ENCODE measurements around the gene GPATCH1.
"Not testable (repeated sequence)": the region's sequence is repeated elsewhere in the genome, so short reads cannot be mapped to it uniquely, and the experiment has no call there.

Gene GPATCH1

DNA sequence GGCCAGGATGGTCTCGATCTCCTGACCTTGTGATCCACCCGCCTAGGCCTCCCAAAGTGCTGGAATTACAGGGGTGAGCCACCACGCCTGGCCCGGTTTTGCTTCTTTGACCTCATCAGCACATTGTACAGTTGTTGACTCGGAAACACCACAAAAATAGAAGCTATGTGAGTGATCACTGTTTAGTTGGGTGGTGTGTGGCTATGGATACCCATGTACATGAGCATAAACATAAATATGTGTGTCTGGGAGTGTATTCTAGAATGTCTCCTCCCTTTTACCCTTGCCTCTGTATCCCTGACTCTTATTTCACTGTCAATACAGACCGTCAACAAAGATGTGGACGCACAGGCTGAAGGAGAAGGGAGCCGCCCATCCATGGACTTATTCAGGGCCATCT, 36.5 kb downstream of the GPATCH1 start:
- no peak for DNase-seq

DNA sequence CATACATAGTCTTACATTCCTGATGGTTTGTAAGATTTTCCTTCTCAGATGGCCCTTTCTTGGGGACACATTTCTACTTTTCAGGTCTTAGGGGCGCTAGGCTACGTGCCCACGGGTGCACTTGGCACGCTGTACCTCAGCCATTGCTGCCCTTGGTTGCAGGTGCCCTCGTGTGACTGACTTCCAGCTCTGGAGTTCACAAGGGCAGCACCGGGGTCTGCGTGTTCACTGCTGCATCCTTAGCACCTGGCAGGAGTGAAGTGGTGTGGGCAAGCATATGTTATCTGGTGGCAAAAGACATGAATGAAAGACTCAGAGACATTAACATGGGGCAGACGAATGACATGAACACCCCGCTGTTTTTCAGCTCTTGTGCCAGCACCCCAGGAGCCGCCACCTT, 37.7 kb downstream of the GPATCH1 start:
- DNase-seq: no peak

DNA sequence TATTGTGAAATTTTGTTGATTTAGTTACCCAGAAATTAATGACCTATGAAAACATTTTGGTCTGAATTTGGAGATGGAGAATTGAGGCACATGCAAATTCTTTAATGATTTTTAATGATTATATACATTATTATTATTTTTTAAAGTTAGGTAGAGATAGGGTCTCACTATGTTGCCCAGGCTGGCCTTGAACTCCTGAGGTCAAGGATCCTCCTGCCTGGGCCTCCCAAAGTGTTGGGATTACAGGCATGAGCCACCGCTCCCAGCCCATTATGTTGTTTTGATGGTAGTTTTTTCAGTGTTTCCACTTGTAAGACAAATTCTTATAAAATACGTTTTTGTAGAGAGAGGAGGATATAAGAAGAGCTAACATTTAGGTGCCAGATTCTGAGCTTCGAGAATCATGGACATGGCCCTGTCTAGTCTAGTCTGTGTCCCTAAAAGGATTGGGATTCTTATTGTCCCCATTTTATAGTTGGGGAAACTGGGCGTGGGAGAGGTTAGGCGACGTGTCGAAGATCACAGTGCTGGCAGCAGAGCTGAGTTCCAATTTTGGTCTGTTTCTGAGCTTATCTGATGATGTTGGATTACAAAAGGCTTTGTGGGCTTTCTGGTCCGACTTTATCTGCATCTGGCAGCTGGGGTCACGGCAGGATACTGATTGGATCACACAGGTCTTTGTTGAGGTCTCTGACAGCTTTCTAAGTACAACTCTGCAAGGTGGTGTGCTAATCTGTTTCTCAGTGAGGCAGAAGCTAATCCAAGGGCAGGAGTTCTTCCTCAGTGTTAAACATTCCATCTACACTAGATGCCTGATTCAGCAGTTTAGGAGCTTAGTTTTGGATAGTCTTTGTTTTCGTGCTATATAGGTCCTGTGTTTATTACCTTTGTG, 43.5 kb downstream of the GPATCH1 start:
- no peak for DNase-seq

DNA sequence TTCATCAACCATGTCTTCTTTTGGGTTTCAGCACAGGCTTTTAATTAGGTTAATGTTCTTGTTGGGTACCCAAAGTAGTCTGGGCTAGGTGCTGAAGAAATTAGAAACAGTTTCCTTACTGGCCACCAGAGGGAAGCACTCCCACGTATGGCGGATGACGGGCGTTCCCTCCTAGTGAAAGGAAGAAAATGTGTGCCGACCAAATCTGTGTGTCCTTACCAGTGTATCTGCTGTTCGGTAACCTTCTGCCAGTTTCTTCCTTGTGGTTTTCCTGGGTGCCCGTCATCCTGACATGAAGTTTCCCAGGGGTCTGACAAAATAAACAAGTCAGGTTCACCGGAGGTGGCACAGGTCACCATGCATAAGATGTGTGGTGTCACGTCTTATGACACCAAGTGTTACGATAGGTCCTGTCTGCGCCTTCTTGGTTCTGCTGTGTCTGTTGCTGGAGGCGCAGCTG, 45.0 kb downstream of the GPATCH1 start:
- no peak for DNase-seq

DNA sequence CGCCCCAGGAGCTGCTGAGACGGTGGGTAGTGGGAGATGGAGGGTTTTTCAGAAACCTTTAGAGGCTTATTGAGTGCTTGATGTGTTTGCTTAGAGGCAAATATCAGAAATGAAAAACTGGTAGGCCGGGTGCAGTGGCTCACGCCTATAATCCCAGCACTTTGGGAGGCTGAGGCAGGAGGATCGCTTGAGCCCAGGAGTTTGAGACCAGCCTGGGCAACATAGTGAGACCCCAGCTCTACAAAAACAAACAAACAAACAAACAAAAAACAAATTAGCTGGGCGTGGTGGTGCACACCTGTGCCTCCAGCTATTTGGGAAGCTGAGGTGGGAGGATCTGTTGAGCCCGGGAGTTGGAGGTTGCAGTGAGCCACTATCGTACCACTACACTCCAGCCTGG, 45.7 kb downstream of the GPATCH1 start:
- not testable (repeated sequence) for DNase-seq

DNA sequence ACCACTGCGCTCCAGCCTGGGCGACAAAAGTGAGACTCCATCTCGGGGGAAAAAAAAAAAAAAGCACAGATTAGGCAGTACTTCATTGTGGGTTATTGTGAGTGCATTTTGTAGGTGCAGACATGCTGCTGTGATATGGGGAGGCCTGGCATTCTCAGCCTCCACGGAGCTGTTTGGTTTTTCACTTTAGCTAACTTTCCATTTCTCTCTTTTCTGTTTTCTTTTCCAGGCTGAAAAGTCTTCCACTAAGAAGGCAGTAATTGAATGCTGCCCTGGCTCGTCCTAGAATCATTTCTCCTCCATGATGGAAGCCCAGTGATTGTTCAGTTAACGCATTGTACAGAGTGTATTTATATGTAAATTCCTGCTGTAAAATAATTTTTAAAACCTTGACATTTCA, 48.9 kb downstream of the GPATCH1 start:
- DNase-seq: no peak

DNA sequence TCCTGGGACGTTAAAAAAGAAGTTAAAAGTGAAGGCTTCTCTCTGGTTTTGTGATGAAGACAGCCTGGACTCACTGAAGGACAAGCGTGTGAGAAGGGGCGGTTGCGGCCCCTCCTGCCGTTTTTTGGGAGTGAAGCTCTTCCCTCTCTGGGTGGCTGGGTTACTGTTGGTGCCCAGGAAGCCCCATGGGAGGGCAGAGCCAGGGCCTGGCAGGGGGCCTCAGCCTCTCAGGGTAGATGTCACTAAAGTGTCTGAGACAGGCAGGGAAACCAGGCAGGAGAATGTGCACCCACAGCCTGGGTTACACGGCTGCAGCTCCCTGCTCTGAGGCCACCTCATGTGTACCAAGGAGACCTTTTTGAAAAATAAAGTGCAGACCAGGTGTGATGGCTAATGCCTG, 49.5 kb downstream of the GPATCH1 start:
- no peak for DNase-seq

DNA sequence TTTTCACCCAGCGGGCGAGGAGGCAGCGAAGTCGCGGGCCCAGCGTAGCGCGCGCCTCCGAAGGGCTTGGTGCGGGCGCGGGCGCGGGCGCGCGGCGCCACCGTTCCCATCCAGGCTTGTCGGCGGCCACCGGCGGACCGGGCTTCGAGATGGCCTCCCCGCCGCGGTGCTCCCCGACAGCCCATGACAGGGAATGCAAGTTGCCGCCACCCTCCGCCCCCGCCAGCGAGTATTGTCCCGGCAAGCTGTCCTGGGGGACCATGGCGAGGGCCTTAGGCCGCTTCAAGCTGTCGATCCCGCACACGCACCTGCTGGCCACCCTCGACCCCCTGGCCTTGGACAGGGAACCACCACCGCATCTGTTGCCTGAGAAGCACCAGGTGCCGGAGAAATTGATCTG, 51.0 kb downstream of the GPATCH1 start, which contains the start of gene WDR88:
Gene WDR88 (plus strand): TSS at position 94 of the 400 bp plus-strand sequence. CDS start 56 bp downstream, at position 150.
- DNase-seq: no peak

DNA sequence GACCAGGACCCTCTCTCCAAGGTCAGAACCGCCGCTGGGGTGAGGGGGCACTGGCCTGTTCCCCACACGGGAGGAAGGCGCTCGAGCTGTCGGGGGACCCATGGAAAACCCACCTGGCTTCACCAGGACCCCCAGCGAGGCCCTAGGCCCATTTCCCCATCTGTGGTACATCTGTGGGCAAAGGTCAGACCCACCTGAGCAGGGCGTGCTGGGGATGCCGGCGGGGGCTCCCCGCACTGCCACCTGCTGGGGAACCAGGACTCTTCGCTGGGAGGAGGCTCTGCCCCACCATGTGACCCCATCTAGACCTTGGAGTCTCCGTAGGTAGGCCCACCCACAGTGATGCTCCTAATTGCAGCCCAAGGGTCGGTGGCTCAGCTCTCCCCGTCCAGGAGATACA, 51.4 kb downstream of the GPATCH1 start:
- no peak for DNase-seq

DNA sequence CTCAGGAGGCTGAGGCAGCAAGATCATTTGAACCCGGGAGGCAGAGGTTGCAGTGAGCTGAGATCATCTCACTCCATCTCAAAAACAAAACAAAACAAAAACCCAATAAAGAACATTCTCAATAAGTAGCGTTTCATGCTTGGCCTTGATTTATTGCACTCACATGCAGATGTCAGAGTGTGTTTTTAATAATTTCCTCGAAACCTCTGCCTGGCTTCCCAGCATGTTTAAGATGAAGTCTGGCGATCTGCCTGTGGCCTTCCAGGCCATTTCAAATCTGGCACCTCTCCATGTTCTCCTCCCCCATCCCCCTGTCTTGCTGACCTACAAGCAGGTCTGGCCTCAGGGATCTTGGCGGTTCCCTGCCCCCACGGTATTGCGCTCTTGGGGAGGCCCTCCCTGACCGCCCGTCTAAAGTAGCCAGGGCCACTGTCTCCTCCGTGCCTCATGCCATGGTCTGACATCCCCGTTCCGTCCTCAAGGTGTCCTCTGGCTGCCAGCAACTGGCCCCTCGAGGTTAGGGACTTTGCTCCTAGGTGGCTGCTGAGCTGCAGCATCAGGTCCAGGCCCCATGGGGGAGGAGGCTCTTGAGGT, 52.6 kb downstream of the GPATCH1 start:
- DNase-seq: no peak

DNA sequence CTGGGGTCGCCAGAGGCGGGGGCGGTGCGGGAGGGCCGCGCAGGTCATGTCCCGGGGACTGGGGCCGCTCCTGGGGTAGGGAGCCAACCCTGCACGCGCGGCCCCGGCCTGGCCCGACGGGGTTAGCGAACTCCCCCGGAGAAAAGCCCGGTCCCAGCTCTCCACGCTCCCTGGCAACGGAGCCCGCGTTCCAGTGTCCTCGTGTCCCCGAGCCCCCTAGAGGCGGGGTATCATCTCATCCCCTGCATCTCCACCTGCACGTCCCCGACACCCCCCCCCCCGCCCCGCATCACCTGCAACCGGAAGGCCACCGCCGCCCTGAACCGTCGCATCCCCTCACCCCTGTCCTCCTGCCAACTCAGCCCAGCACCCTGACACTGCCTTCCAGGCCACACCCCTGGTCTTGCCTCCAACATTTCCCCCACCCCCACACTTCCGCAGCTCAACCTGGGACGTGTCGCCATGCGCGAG, 53.6 kb downstream of the GPATCH1 start:
- DNase-seq: no peak

DNA sequence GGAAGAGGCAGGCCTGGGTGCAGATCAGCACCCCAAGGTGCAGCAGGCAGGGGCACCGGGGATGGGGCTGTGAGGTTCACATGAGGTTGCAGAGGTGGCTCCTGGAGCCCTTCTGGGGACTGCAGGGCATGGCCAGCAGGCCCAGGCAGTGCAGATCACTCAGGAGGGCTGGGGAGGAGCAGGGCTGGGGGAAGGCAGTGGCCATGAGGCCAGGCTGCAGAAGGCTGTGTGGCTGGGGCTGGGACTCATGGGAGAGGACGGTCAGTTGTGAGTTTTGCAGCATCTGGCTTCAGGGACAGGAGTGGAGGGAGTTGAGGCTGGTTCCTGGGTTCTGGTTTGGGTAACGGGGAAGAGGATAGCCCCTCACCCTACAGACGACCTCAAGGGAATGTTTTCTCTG, 58.2 kb downstream of the GPATCH1 start:
- DNase-seq: no peak

DNA sequence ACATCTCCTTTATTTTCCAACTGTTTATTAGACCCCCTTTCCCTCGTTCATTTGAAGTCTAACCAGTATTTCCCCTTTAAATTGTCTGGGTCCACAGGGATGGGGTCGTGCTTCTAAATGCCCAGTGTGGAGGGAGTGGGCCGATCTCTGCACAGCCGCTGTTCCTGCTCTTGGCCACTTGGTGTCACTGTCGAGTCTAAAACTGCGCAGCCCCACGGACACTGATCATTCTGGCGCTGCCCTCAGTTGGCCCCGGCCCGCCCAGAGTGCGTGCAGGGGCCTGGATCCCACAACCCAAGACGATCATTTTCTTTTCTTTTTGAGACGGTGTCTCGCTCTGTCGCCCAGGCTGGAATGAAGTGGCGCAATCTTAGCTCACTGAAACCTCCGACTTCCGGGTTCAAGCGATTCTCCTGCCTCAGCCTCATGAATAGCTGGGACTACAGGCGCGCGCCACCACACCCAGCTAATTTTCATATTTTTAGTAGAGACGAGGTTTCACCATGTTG, 63.0 kb downstream of the GPATCH1 start:
- peak; percentile 12 for DNase-seq

DNA sequence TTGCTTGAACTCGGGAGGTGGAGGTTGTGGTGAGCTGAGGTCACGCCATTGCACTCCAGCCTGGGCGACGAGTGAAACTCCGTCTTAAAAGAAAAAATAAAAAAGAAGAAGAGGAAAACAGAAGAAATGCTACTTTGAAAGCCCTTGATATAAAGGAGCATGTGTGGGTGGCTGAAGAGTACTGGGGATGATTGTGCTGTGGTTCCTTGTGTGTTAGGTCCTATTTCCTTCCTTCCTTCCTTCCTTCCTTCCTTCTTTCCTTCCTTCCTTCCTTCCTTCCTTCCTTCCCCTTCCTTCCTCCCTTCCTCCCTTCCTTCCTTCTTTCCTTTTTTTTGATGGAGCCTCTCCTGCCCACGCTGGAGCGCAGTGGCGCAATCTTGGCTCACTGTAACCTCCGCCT, 65.2 kb downstream of the GPATCH1 start:
- no peak for DNase-seq

DNA sequence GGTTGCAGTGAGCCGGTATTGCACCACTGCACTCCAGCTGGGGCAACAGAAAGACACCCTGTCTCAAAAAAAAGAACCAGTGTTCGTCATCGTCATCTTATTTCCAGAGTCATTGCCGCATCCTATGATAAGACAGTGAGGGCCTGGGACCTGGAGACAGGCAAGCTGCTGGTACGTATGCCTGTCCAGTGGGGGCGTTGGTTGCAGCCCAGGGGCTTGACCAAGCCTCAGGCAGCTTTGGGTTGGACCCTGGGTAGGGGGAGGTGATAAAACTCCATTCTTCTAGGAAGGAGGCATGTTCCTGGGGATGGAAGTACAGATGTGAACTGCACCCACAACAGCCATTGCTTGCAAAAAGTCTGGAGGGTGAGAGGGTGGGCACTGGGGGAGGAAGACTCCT, 66.6 kb downstream of the GPATCH1 start:
- no peak for DNase-seq

DNA sequence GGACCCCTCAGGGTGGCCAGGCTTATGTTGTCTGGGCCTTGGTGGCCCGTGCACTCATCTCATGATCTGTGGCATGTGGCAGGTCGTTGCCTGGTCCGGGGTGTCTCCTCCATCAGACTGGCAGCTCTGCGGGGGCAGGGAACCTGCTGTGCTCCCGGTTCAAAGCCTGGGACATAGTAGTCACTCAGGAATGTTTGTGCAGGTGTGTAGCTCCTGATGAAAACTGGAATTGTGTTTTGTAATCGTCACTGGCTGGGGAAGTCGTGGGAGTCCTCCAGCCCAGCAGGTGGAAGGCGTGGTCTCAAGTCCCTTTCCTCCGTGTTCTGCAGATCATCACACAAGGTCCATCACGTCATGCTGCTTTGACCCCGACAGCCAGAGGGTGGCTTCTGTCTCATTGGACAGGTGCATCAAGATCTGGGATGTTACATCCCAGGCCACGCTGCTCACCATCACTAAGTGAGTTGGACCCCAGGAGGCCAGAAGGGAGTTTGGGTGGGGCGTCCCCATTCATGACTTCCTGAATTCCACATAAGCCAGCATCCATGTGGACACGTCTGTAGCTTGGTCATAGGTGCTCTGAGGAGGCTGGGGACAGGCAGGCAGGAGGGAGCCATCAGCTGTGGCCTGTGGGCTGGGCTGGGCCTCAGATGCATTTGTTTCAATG, 70.0 kb downstream of the GPATCH1 start:
- no peak for DNase-seq

DNA sequence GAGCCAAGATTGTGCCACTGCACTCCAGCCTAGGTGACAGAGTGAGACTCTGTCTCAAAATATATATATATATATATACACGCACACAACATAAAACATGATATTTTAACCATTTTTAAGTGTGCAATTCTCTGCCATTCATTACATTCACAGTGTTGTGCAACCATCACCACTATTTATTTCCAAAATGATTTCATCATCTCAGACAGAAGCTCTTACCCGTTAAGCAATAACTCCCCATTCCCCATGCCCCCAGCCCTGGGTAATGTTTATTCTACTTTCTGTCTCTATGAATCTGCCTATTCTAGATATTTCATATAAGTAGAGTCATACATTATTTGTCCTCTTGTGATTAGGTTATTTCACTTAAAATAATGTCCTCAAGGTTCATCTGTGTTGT, 71.2 kb downstream of the GPATCH1 start:
- no peak for DNase-seq

DNA sequence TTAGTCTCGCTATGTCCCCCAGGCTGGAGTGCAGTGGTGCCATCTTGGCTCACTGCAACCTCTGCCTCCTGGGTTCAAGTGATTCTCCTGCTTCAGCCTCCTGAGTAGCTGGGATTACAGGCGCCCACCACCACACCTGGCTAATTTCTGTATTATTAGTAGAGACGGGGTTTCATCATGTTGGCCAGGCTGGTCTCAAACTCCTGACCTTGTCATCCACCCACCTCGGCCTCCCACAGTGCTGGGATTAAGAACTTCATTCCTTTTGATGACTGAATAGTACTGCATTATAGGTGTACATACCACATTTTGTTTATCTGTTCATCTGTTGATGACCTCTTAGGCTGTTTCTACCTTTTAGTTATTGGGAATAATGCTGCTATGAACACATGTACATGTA, 71.6 kb downstream of the GPATCH1 start:
- DNase-seq: not testable (repeated sequence)

DNA sequence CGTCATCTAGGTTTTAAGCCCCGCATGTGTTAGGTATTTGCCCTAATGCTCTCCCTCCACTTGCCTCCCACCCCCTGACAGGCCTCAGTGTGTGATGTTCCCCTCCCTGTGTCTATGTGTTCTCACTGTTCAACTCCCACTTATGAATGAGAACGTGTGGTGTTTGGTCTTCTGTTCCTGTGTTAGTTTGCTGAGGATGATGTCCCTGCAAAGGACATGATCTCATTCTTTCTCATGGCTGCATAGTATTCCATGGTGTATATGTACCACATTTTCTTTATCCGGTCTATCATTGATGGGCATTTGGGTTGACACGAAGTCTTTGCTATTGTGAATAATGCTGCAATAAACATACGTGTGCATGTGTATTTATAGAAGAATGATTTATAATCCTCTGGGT, 73.3 kb downstream of the GPATCH1 start:
- not testable (repeated sequence) for DNase-seq

DNA sequence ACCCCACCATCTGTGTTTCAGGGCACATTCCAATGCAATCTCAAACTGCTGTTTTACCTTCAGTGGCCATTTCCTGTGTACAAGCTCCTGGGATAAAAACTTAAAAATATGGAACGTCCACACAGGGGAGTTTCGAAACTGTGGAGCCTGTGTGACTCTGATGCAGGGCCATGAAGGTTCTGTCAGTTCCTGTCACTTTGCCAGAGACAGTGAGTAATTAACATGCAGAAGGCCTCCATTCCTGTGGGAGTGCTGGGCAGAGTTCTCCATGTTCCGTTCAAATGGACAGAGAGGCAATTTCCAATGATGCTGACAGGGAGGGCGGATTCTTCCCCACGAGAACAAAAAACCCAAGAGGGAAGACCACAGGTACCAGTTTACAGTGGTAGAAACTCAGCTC, 75.4 kb downstream of the GPATCH1 start:
- DNase-seq: no peak

DNA sequence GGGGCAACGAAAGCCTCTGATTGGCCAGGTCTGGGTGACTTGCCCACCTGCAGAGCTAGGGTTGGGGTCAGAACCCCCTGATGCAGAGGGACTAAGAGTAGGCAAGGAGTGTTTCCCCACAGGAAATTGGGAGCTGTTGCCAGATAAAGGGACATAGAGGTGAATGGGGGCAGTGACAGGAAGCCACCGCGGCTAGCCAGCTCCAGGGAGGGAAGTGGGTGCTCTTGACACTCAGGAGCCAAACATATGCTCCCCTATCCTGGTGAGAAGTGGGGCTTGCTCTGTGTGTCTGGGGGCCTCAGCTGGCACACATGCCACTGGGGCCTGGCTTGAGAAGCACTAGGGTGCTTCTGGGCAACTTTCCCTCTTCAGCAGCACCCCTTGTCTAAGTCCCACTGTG, 76.9 kb downstream of the GPATCH1 start:
- DNase-seq: no peak

DNA sequence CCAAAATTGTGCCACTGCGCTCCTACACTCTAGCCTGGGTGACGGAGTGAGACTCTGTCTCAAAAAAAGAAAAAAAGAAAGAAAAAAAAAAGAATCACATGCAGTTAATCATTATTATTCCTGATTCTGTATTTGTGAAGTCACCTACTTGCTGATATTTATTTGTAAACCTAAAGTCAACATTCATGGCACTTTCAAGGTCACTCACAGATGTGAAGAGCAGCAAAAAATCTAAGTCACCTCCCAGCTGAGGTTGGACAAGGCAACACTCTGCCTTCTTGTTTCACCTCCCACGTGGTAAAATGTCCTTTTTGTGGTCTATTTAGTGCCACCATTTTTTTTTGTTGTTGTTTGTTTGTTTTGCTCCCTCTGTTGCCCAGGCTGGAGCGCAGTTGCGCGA, 77.4 kb downstream of the GPATCH1 start:
- DNase-seq: no peak

DNA sequence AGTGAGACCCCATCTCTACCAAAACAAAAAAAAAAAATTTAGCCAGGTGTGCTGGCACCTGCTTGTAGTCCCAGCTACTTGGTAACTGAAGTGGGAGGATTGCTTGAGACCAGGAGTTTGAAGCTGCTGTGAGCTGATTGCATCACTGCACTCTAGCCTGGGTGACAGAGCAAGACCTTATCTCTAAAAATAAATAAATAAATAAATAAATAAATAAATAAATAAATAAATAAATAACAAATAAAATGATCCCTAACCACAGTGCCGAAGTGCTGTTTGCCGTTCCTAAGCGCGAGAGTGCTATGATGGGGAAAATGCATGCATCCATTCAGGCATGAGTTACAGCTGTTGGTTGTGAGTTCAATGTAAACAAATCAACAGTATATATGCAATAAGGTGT, 78.2 kb downstream of the GPATCH1 start:
- no peak for DNase-seq

DNA sequence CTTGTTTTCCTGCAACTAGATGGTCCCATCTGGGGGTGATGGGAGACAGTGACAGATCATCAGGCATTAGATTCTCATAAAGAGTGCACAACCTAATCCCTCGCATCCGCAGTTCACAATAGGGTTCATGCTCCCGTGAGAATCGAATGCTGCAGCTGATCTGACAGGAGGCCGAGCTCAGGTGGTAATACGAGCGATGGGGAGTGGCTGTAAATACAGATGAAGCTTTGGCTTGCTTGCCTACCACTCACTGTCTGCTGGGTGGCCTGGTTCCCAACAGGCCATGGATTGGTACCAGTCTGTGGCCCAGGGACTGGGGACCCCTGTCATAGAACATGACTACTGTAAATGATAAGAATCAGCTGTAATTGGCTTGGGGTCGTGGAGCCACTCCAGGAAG, 78.9 kb downstream of the GPATCH1 start:
- no peak for DNase-seq

Data from NCI-H1092 (cell line).